Prostate gland (tissue), 2 donors: ENCODE results near the gene PELI3. TPM values are rescaled to one million over a fixed set of nuclear protein-coding genes. Genes with fewer than 3 reads are reported as not detected.
"Not testable (repeated sequence)": the region's sequence is repeated elsewhere in the genome, so short reads cannot be mapped to it uniquely, and the experiment has no call there.

Source experiments
- DNase-seq: peaks from one replicate; pipeline ENCODE4 v3.0.0-alpha.2; 2019; ENCODE audit warnings: low spot score
- H3K27ac ChIP-seq, 2 donors: fragments of 200-600 bp; sonication (generic); 2 replicates each; pipeline ENCODE4 v1.5.1; 2017 to 2019
- H3K27me3 ChIP-seq: fragments of 200-600 bp; sonication (generic); replicated peaks from 2 replicates; pipeline ENCODE4 v1.5.1; 2019; ENCODE audit not compliant: insufficient read depth
- H3K36me3 ChIP-seq, 2 donors: fragments of 200-600 bp; sonication (generic); 1 replicate in 1 of 2; 2 replicates in 1 of 2; pipeline versions ENCODE4 v1.5.1 to v1.8.1; 2017 to 2019
- H3K4me1 ChIP-seq: fragments of 200-600 bp; sonication (generic); replicated peaks from 2 replicates; pipeline ENCODE4 v1.5.1; 2019
- H3K4me3 ChIP-seq, 2 donors: fragments of 200-600 bp; sonication (generic); 2 replicates each; pipeline ENCODE4 v1.5.1; 2017 to 2019
- H3K9me3 ChIP-seq: fragments of 200-600 bp; sonication (generic); 2 replicates; pipeline ENCODE4 v1.5.1; 2017
- CTCF ChIP-seq, 4 experiments: fragments of 200-600 bp in 2 of 4; fragments of 450-650 bp in 2 of 4; sonication (generic) in 2 of 4; IDR thresholded peaks; 1 replicate in 3 of 4; 2 replicates in 1 of 4; pipeline ENCODE4 v1.5.1; 2016 to 2019; ENCODE audit warnings: antibody characterized with exemption in 4 of 4, mild to moderate bottlenecking in 2 of 4, moderate library complexity in 2 of 4
- POLR2A ChIP-seq: fragments of 450-650 bp; IDR thresholded peaks from one replicate; pipeline ENCODE4 v1.6.1; 2016; ENCODE audit warnings: antibody characterized with exemption, mild to moderate bottlenecking
- POLR2AphosphoS5 ChIP-seq: sonication (generic); formaldehyde crosslinking; IDR thresholded peaks from one replicate; pipeline ENCODE4 v1.6.1; 2017; ENCODE audit warnings: antibody characterized with exemption
- WGBS: methylation state at CpG from one replicate; pipeline ENCODE4 v1.1.5; 2018; 5-methylcytosine and 5-hydroxymethylcytosine counted together
- intact Hi-C: fragments of 100-400 bp; cut with DNase I; formaldehyde crosslinking; loops from one replicate; pipeline ENCODE4 v1.14.2; 2022
- total RNA-seq, 2 donors: library from RNA; depleted of rRNA; stranded (reverse); fragments of >200 nt; gene quantifications; one replicate each; pipeline ENCODE4 v1.1.0, GENCODE V29; 2016

Gene PELI3
- total RNA-seq, 2 donors from 2014 or later, result 23.9 to 27.0 TPM

GRCh38 chr11:66457826-66458225 is 8.9 kb upstream of the PELI3 start:
- DNase-seq, result no peak
- TF ChIP-seq CTCF (IDR thresholded peaks at IDR 0.05) (no peak), POLR2A (no peak)
- 86% methylated on average over 6 of the region's 6 CpGs for WGBS
- Histone ChIP-seq H3K36me3 (no peaks in the 10 kb centered on the region), H3K9me3 (no peaks in the 10 kb centered on the region), H3K4me1 (no peaks in the 10 kb centered on the region), H3K27me3 (no peaks in the 10 kb centered on the region), H3K4me3 (no peak overlapping the region), H3K27ac (no peak overlapping the region)
- intact Hi-C loops, result no loop called here

GRCh38 chr11:66459138-66459778 is 7.4 kb upstream of the PELI3 start:
- H3K27me3 ChIP-seq, result no peaks in the 10 kb centered on the region
- no peak overlapping the region for H3K27ac ChIP-seq
- no peaks in the 10 kb centered on the region for H3K4me1 ChIP-seq
- DNase-seq, result no peak
- no peak overlapping the region for H3K4me3 ChIP-seq
- no peaks in the 10 kb centered on the region for H3K9me3 ChIP-seq
- intact Hi-C loops, result no loop called here
- 49% methylated on average over 5 of the region's 5 CpGs for WGBS
- no peak for TF ChIP-seq POLR2AphosphoS5
- TF ChIP-seq CTCF (IDR thresholded peaks at IDR 0.05), result no peak
- no peak for TF ChIP-seq POLR2A
- H3K36me3 ChIP-seq, result no peaks in the 10 kb centered on the region

- DNase-seq, result no peak
- H3K9me3 ChIP-seq, result no peaks in the 10 kb centered on the region
- H3K27ac ChIP-seq, result no peak overlapping the region
- no peak overlapping the region for H3K4me3 ChIP-seq
- no peak for TF ChIP-seq CTCF (IDR thresholded peaks at IDR 0.05)
- TF ChIP-seq POLR2A, result no peak
- H3K4me1 ChIP-seq, result no peaks in the 10 kb centered on the region
- no peaks in the 10 kb centered on the region for H3K36me3 ChIP-seq
- H3K27me3 ChIP-seq, result no peaks in the 10 kb centered on the region
- intact Hi-C loops, result no loop called here
Measured at GRCh38 chr11:66462010-66462409, 4.7 kb upstream of the PELI3 start.

GRCh38 chr11:66462911-66463310 is 3.8 kb upstream of the PELI3 start:
- intact Hi-C loops, result no loop called here
- DNase-seq, result no peak
- peaks cover 3% of the 10 kb centered on the region for H3K4me1 ChIP-seq
- no peaks in the 10 kb centered on the region for H3K9me3 ChIP-seq
- TF ChIP-seq POLR2A (no peak), CTCF (IDR thresholded peaks at IDR 0.05) (no peak), POLR2AphosphoS5 (no peak)
- H3K27ac ChIP-seq, result no peak overlapping the region
- H3K4me3 ChIP-seq, result no peak overlapping the region
- WGBS, result 94% methylated on average over 3 of the region's 3 CpGs
- no peaks in the 10 kb centered on the region for H3K36me3 ChIP-seq
- no peaks in the 10 kb centered on the region for H3K27me3 ChIP-seq

- H3K4me3 ChIP-seq, intact Hi-C loops, H3K36me3 ChIP-seq, H3K4me1 ChIP-seq, DNase-seq, H3K9me3 ChIP-seq, H3K27ac ChIP-seq, H3K27me3 ChIP-seq: not testable (repeated sequence)
- WGBS, result 84% methylated on average over 5 of the region's 5 CpGs
Measured at GRCh38 chr11:66464116-66464515, 2.6 kb upstream of the PELI3 start.
